Measurements from ENCODE around the gene CEP43.
A peak's percentile ranks its signal among the peaks of the same experiment; 100 is the strongest.

DNA sequence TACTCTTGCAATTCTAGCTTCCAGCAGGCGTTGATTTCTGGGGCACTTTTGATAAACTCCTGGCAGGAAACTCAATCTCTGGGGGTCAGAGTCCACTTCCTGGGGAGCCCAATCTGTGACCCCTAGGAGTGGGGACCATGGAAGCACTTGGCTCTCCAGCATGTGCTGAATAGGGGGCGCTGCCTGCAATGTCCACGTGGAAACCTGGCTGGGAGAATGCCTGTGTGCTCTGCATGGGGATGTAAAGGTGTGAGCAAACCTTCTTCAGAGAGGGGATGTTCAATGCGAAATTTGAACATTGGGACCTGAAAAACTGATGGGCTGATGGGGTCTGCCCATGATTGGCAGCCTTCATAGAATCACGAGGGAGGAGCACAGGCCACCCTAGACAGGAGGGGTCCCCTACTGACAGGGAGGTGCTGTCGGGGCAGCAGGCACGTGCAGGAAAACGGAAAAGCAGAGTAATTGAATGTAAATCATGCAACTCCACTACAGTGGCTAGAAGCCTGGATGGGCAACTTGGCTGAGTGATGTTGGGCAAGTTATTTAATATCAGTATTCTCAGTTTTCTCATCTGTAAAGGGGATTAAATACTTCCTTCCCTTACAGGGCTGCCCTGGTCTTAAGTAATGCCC is 47.8 kb downstream of the CEP43 start:
- TF ChIP-seq, protein P1, sequence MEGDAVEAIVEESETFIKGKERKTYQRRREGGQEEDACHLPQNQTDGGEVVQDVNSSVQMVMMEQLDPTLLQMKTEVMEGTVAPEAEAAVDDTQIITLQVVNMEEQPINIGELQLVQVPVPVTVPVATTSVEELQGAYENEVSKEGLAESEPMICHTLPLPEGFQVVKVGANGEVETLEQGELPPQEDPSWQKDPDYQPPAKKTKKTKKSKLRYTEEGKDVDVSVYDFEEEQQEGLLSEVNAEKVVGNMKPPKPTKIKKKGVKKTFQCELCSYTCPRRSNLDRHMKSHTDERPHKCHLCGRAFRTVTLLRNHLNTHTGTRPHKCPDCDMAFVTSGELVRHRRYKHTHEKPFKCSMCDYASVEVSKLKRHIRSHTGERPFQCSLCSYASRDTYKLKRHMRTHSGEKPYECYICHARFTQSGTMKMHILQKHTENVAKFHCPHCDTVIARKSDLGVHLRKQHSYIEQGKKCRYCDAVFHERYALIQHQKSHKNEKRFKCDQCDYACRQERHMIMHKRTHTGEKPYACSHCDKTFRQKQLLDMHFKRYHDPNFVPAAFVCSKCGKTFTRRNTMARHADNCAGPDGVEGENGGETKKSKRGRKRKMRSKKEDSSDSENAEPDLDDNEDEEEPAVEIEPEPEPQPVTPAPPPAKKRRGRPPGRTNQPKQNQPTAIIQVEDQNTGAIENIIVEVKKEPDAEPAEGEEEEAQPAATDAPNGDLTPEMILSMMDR (conservative IDR thresholded peaks at IDR 0.05; ENCODE audit: low read length): peak; percentile 65
- no peak for TF ChIP-seq EZH2phosphoT487 (IDR thresholded peaks at IDR 0.05; ENCODE audit: borderline replicate concordance, low read depth, low read length)

Measured in OCI-LY7 (cell line).